HG03520 (cell line): ENCODE data around the gene DGCR6.
"Not testable (repeated sequence)": the region's sequence is repeated elsewhere in the genome, so short reads cannot be mapped to it uniquely, and the experiment has no call there.

Experiments
- ATAC-seq: cut with Tn5 transposase; IDR thresholded peaks from one replicate; pipeline ENCODE4 v1.9.1; 2021; ENCODE audit warnings: mild to moderate bottlenecking, moderate library complexity; ENCODE audit not compliant: unreplicated experiment

DGCR6 gene

GRCh38 chr22:18905540-18906409 lies at the start of gene DGCR6:
Gene DGCR6 (plus strand): TSS chr22:18906320. CDS start chr22:18906375, 55 bp downstream.
- peak; percentile 84 for ATAC-seq

- not testable (repeated sequence) for ATAC-seq
These were observed 46.8 kb upstream of the DGCR6 start for GRCh38 chr22:18859314-18859713.

DNA sequence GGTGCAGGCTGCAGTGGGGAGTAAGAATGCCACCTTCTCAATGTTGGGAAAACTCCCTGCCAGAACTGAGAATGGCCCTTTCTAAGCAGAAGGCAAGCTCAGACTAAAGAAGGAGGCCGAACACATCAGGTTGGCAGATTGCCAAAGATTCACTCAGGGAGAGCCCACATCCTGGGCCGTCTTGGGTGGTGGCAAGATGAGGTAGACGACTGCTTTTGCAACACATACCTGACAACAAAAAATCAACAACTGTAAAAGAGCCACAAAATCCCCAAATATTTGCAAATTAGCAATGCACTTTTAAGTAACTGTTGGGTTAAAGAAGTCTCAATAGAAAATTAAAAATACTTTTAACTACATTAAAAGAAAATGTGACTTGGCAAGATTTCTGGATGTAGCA lies 24.9 kb upstream of the DGCR6 start:
- ATAC-seq = not testable (repeated sequence)

DNA sequence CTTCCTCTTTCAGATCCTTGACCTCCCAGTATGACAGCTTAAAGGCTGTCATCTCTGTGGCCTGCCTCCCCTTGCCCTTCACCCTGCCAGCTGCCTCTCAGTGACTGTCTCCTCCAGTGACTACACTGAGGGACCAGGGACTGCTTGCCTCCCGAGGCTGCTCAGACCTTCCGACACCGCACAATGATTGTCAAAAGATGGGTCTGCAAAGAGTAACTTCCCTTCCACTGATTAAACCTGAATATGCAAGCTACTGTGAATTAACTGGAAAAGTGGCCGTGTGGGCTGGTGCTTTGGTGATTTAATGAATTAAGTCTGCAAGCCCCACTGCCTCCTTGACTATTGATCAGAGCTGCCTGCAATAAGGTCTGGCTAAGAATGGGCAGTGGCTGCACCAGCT lies 21.7 kb upstream of the DGCR6 start:
- ATAC-seq = not testable (repeated sequence)

DNA sequence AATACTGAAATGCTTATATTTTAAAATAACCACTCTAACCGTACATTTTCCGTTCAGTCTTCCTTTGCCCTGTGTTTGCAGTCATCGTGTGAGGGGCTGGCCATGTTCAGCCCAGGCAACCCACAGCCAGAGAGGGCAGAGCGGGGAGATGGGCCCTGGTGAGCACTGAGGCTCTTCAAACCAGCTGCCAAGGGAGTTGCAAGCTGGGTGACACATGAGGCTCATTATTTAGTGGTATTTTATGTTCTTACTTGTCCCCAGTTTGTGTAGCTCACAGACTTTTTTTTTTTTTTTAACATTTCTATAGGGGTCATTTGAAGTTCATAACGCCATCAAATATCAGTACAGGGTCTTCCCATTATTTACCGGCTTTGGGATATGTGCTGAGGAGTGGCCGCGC lies 18.0 kb upstream of the DGCR6 start:
- no peak for ATAC-seq

DNA sequence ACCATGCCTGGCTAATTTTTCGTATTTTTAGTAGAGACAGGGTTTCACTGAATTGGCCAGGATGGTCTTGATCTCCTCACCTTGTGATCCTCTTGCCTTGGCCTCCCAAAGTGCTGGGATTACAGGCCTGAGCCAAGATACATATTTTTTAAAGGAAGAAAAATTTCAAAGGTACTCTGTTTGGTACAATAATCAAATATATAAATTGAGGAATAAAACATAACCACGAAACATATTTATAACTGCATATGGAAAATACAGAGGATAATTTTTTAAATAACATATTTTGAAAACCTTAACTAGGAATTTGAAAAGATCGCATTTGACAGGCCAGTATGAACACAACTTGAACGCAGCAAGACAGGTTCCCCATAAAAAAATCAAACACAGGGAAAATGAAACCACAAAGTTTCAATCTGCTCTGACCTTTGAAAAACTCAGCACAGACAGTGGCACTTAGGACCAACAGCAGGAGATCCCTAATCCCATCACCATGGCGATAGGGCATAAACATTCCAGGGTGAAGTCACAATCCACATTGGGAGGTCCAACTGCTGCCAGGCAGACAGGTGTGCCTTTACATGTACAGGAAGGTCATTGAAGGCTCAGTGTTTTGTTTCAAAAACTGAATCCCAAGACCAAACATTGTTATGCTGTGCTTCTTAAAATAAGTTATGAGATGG lies 15.5 kb upstream of the DGCR6 start:
- not testable (repeated sequence) for ATAC-seq

GRCh38 chr22:18893775-18894174 lies 12.3 kb upstream of the DGCR6 start:
- ATAC-seq = not testable (repeated sequence)

- ATAC-seq = not testable (repeated sequence)
These were observed 10.0 kb upstream of the DGCR6 start for GRCh38 chr22:18896037-18896657.

DNA sequence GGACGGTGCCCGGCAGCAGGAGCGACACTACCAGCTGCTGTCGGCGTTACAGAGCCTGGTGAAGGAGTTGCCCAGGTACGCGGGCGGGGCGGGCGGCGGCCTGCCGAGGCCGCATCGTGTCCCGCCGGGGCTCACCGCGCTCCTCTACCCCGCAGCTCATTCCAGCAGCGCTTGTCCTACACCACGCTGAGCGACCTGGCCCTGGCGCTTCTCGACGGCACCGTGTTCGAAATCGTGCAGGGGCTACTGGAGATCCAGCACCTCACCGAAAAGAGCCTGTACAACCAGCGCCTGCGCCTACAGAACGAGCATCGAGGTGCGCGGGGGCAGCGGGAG lies 258 bp downstream of the DGCR6 start:
- ATAC-seq = peak; percentile 26

DNA sequence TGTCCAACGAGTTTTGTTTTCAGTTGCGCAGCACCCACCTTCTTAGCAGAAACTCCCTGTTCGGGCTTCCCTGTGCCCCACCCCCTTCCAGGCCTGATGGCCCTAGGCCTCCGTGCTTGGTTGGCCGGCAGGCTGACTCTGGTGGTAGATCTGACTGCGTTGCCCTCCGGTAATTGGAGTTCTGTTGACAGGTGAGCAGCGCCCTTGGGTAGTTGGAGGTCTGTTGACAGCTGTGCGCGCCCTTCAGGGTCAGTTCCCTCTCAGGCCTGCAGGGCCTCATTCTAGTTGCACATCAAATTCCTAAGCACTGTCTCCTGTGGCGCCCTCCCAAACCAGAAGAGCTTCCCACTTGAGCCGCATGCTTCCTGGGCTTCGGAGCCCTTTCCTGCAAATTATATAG lies 776 bp downstream of the DGCR6 start:
- ATAC-seq = no peak

DNA sequence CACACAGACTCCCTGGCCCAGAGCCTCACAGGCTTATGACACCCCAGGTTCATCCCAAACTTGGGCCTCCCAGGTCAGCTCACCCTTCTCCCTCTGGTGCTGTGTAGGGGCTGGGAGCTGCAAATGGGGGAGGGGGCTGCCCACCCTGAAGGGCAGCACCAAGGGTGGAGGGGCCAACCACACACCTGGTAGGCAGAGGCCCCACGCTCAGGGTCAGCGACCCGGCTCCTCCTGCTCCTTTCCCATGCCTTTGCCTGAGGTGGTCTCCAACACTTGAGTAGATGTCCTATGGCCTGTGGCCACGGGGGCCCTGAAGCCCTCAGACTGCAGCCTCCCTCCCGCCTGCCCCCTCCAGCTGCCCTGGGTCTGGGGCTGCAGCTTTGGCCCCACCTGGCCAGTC lies 3.4 kb downstream of the DGCR6 start:
- ATAC-seq = no peak

- ATAC-seq = not testable (repeated sequence)
These were observed 5.4 kb downstream of the DGCR6 start for GRCh38 chr22:18911535-18911934.

DNA sequence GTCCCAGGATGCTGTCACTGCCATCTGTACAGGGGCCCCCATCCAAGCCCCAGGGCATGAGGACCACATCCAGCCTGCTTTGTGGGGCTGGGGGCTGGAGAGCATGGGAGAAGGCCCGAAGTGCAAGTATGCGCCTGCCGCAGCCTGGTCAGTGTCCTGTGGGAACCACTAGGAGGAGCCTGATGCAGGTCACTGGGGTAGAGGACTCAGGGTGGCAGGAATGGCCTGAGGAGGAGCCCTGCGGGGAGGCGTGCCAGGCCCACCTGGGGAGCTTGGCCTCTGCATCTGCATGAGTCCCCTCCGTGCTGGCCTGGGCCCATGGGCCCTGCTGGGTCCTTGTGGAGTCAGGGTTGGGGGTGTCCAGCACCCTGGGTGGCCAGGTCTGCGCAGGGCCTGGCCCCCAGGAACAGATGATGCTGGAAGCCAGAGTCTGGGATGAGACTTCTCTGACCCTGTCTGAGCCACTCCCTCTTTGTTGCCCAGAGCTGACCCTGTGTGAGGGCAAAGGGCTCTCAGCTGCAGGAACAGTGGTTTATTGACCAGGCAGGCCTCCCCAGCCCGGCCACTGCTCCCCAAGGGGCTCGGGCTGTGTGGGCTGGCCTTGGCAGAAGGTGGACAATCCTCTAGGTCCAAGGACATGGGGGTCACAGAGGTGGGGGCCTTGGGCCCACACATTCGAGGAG lies 6.3 kb downstream of the DGCR6 start:
- not testable (repeated sequence) for ATAC-seq

- not testable (repeated sequence) for ATAC-seq
These were observed 8.4 kb downstream of the DGCR6 start for GRCh38 chr22:18914558-18914957.

DNA sequence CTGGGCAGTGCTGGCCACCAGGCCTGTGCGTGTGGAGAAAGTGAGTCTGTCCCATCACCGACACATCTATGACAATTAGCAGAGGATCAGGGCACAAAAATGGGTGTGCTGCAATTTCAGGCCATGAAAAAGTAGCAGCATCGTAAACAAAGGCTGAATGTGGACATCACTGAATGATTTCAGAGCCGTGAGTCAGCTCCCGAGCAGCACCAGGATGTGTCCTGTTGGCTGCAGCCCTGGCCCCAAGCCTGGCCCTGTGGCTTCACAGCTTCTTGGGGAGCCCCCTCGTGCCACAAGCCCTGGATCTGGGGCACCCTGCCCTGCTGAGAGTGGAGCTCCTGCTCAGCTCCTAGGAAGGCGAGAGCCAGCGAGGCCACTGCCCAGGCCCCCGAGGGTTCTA lies 9.4 kb downstream of the DGCR6 start:
- not testable (repeated sequence) for ATAC-seq

- not testable (repeated sequence) for ATAC-seq
These were observed 11.7 kb downstream of the DGCR6 start for GRCh38 chr22:18917818-18918217.

DNA sequence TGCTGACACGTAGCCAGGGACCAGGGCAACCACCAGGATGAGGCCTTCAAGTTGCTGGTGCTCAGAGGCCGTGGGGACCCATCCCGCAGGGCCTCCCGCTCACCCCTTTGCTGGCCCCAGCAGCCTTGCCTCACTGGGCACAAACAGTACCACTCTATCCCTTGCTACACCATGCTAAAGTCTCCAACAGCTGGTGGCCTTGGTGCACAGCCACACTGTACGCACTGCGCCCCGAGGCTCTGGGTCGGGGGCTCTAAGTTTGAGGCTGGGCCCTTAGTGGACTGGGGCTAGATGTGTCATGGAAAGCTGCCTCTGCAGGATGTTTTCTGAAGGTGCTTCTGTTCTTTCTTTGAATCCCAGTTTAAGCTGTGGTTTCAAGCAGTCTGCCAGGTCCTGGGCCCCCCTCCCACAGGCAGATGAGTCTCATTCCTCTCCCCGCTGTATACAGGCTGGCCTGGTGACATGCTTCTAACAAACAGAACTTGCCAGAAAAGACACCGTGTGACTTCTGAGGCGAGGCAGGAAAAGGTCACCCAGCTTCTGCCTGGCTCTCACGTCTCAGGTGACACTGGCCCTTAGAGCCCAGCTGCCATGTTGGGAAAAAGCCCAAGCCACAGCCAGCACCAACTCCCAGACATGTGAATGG lies 14.3 kb downstream of the DGCR6 start:
- ATAC-seq = not testable (repeated sequence)

GRCh38 chr22:18925368-18926064 lies 19.4 kb downstream of the DGCR6 start:
- no peak for ATAC-seq

DNA sequence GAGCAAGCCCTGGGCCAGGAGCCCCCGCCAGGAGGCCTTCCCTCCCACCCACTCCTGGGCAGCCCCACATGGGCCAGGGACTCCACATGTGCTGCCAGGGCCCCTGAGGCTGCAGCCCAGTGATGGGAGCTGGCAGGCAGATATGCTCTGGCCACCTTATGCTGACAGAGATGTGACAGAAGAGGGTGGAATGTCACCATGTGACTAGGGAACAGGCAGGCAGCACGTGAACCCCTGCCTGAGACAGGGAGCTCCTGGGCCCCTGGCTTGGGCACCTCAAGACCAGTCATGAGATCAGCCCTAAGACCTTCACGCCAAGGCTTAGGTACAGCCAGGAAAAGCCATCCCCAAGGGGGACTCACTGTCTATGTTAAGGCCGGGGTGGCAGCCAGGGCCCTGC lies 20.9 kb downstream of the DGCR6 start:
- ATAC-seq = no peak

DNA sequence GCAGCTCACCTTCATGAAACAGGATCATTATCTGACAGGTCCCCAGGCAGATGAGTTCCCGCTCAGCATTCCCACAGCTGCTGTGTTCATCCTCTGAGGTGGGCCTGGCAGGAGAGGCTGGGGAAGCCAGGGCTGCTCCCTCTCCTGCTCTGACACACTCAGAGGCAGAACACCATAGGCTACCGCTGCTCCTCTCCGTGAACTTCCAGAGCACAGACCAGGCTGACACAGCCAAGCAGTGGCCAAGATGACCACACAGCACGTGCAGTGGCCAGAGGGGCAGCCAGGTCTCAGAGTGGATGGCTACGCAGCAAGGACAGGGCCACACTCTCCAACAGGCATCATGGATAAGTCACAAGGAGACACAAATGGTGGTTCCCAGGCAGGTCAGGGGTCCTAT lies 21.5 kb downstream of the DGCR6 start:
- no peak for ATAC-seq
